ENCODE measurements around the gene BRD4. TPM values are rescaled to one million over a fixed set of nuclear protein-coding genes. Genes with fewer than 3 reads are reported as not detected.

Gene BRD4
- total RNA-seq, 4 donors from 2014 or later, result 34.1 to 48.1 (median 37.5) TPM

DNA sequence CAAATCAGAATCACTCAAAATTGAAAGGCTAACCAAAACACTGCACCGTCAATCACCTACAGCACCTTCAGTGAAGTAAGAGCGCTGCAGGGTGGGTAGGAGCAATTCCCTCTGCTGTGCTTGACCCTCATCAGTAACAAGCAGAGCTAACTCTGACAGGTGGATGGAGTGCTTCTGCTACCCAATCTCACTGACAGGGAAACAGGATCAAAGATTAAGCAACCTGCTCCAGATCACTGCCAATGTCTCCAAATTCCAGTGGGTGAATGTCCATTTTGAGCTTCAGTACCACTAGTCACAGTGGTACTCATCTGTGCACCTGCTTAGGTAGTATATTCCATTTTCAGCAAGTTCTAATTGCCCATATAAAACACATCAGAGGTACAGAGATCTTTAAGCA, 25.2 kb downstream of the BRD4 start:
- DNase-seq (ENCODE audit: extremely low spot score), result no peak
- no peak for TF ChIP-seq EP300 (IDR thresholded peaks at IDR 0.05)
- TF ChIP-seq POLR2AphosphoS5 (IDR thresholded peaks at IDR 0.05), result no peak
- no peak for TF ChIP-seq POLR2A (IDR thresholded peaks at IDR 0.05; ENCODE audit: low read depth)
- TF ChIP-seq, protein P1, sequence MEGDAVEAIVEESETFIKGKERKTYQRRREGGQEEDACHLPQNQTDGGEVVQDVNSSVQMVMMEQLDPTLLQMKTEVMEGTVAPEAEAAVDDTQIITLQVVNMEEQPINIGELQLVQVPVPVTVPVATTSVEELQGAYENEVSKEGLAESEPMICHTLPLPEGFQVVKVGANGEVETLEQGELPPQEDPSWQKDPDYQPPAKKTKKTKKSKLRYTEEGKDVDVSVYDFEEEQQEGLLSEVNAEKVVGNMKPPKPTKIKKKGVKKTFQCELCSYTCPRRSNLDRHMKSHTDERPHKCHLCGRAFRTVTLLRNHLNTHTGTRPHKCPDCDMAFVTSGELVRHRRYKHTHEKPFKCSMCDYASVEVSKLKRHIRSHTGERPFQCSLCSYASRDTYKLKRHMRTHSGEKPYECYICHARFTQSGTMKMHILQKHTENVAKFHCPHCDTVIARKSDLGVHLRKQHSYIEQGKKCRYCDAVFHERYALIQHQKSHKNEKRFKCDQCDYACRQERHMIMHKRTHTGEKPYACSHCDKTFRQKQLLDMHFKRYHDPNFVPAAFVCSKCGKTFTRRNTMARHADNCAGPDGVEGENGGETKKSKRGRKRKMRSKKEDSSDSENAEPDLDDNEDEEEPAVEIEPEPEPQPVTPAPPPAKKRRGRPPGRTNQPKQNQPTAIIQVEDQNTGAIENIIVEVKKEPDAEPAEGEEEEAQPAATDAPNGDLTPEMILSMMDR (IDR thresholded peaks at IDR 0.05), result no peak
- H3K4me1 ChIP-seq, result peaks cover 75 to 98% (median 91%) of the 10 kb centered on the region in 4 donors
- 91% methylated on average over 2 of the region's 2 CpGs for WGBS
- no peak overlapping the region for H3K4me3 ChIP-seq
- H3K9me3 ChIP-seq, result no peaks in the 10 kb centered on the region
- no peaks in the 10 kb centered on the region for H3K27me3 ChIP-seq
- no peaks in the 10 kb centered on the region for H3K36me3 ChIP-seq
- H3K27ac ChIP-seq (replicated peaks in 1 of 4), result no peak overlapping the region
- intact Hi-C loops (cut with DNase I), result no loop called here

DNA sequence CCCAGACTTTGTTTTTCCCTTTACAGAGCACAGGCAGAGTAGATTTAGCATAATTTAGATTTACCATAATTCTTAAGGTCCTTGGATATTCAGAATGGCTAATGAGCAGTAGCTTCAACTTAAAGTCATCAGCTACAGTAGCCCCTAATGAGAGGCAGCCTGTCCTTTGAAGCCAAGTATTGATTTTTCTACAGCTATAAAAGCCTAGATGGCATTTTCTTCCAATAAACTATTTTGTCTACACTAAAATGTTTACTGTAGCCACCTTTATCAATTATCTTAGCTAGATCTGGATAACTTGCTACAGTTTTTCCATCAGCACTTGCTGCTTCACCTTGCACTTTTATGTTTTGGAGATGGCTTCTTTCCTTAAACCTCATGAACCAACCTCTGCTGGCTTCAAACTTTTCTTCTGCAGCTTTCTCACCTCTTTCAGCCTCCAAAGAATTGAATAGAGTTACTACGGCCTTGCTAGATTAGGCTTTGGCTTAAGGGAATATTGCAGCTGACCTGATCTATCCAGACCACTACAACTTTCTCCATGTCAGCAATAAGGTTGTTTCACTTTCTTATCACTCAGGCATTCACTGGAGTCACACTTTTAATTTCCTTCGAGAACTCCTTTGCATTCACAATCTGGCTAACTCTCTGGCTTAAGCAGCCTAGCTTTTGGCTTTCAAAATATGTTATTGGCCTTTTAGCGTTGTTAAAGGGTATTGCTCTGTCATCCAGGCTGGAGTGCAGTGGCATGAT, 26.6 kb downstream of the BRD4 start:
- H3K36me3 ChIP-seq, result no peaks in the 10 kb centered on the region
- H3K27me3 ChIP-seq, result no peaks in the 10 kb centered on the region
- intact Hi-C loops (cut with DNase I), result no loop called here
- H3K4me3 ChIP-seq, result no peak overlapping the region
- peak overlapping the region in 1 of 4 donors; percentile 68 for H3K27ac ChIP-seq (replicated peaks in 1 of 4)
- WGBS, result 86% methylated on average over 3 of the region's 3 CpGs
- H3K4me1 ChIP-seq, result peaks cover 78 to 98% (median 91%) of the 10 kb centered on the region in 4 donors
- TF ChIP-seq EP300 (IDR thresholded peaks at IDR 0.05), result no peak
- DNase-seq (ENCODE audit: extremely low spot score), result no peak
- no peaks in the 10 kb centered on the region for H3K9me3 ChIP-seq

DNA sequence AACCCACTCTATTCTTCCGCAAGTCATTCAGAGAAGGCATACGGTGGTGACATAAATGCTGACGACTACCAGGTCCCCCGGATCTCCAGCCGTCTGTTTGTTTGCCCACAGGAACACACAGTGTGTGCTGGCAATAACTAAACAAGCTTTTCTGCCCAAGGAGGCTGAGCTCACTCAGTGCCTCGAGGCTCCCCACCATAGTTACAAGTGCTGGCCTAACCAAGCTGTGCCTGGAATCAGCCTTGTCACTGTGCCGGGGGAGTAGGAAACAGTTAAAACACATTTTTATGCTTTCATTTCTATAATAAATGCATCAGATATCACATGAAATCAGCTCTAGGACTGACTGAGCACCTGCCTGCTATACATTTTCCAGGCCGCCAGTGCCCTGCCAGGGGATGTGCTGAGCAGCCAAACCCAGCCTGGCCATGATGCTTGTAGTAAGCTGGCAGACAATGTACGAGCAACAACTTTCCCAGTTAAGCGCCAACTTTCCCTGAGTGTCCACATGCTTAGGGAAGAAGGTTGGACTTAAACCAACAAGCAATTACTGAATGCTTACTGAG, 28.1 kb downstream of the BRD4 start:
- peaks cover 82 to 98% (median 92%) of the 10 kb centered on the region in 4 donors for H3K4me1 ChIP-seq
- no peaks in the 10 kb centered on the region for H3K9me3 ChIP-seq
- intact Hi-C loops (cut with DNase I), result no loop called here
- no peaks in the 10 kb centered on the region for H3K27me3 ChIP-seq
- peak in 1 of 2 donors; percentile 17 for TF ChIP-seq POLR2AphosphoS5 (IDR thresholded peaks at IDR 0.05)
- TF ChIP-seq EP300 (IDR thresholded peaks at IDR 0.05), result no peak
- H3K4me3 ChIP-seq, result no peak overlapping the region
- peak overlapping the region; percentile 30 to 68 (median 44) for H3K27ac ChIP-seq (replicated peaks in 1 of 4)
- WGBS, result 51% methylated on average over 10 of the region's 10 CpGs
- no peaks in the 10 kb centered on the region for H3K36me3 ChIP-seq
- no peak for DNase-seq (ENCODE audit: extremely low spot score)

DNA sequence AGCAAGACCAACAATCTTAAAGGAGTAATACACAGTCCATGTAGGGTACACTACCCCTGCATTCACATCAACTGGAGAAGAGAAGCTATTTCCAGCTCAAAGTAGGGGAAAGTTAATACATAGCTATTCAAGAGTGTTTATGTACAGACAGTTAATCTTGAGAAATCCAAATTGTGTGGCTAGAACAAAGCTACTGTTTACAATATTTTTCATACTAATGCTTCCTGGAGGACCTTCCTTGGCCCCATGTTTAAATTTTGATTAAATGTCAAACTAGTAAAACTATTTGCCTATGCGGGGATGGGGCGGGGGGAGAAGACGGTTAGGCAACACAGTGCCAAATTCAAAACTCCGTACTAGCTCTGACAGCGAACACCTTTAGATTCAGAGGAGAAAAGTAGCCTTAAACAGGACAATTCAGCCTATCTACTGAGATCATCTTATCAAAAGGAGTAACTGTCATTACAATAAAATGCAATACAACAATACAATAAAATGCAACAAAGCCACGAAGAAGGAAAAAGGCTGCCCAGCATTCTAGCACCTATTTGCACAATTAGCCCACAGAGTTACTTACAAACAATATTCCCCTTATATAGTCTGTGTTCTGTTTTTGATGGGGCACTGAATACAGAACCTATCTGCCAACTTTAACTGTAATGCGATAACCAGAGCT, 29.1 kb downstream of the BRD4 start:
- 41% methylated on average over 7 of the region's 7 CpGs for WGBS
- H3K4me3 ChIP-seq, result peak overlapping the region in 2 of 4 donors; percentile 0 to 1
- TF ChIP-seq POLR2A (IDR thresholded peaks at IDR 0.05; ENCODE audit: low read depth), result no peak
- TF ChIP-seq, protein P1 (IDR thresholded peaks at IDR 0.05), result no peak
- no peak for TF ChIP-seq POLR2AphosphoS5 (IDR thresholded peaks at IDR 0.05)
- no peak for TF ChIP-seq EP300 (IDR thresholded peaks at IDR 0.05)
- H3K9me3 ChIP-seq, result no peaks in the 10 kb centered on the region
- H3K36me3 ChIP-seq, result no peaks in the 10 kb centered on the region
- H3K27me3 ChIP-seq, result no peaks in the 10 kb centered on the region
- intact Hi-C loops (cut with DNase I), result no loop called here
- peak overlapping the region; percentile 25 to 68 (median 41) for H3K27ac ChIP-seq (replicated peaks in 1 of 4)
- peaks cover 90 to 100% (median 94%) of the 10 kb centered on the region in 4 donors for H3K4me1 ChIP-seq
- DNase-seq (ENCODE audit: extremely low spot score), result no peak

DNA sequence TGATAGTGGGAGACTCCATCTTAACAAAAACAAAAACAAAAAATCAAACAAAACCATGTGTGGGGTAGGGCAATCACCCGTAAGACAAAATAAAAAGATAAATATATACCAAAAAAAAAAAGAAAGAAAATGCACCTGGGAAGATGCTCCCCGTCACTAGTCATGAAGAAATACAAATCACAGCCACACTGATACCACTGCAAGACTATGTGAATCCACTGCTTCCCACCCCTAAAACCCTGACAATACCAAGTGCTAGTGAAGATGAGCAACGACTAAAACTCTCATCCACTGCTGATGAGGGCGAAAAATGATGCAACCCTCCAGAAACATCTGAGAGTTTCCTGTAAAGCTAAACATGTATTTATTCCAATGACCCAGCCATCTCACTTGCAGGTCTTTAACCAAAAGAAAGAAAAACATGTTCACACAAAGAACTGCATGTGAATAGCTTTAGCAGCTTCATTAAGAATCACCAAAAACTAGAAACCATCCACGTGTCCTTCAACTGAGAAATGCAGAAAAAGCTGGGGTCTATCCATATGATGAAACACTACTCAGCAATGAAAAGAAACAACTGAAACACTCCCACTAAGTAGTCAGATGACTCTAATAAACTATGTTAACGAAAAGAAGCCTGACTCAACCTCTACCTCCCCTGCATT, 31.7 kb downstream of the BRD4 start:
- H3K36me3 ChIP-seq, result no peaks in the 10 kb centered on the region
- DNase-seq (ENCODE audit: extremely low spot score), result no peak
- TF ChIP-seq EP300 (IDR thresholded peaks at IDR 0.05) (no peak), POLR2AphosphoS5 (IDR thresholded peaks at IDR 0.05) (no peak), POLR2A (IDR thresholded peaks at IDR 0.05; ENCODE audit: low read depth) (no peak)
- TF ChIP-seq, protein P1 (IDR thresholded peaks at IDR 0.05), result no peak
- H3K4me3 ChIP-seq, result no peak overlapping the region
- 77% methylated on average over 6 of the region's 6 CpGs for WGBS
- peak overlapping the region in 1 of 4 donors; percentile 68 for H3K27ac ChIP-seq (replicated peaks in 1 of 4)
- H3K27me3 ChIP-seq, result no peaks in the 10 kb centered on the region
- intact Hi-C loops (cut with DNase I), result no loop called here
- peaks cover 95 to 100% (median 100%) of the 10 kb centered on the region in 4 donors for H3K4me1 ChIP-seq
- no peaks in the 10 kb centered on the region for H3K9me3 ChIP-seq

Measured in esophagus muscularis mucosa (tissue), 4 donors.